ENCODE results near the gene PXDC1.

- no peak for TF ChIP-seq POLR2A (IDR thresholded peaks at IDR 0.05)
- TF ChIP-seq CTCF (IDR thresholded peaks at IDR 0.05 in 4 of 5, conservative IDR thresholded peaks at IDR 0.05 in 1 of 5), result no peak
Observed at GRCh38 chr6:3696525-3697088, 54.9 kb downstream of the PXDC1 start.

Measured in gastrocnemius medialis (tissue), 4 donors.